Thoracic aorta (tissue), 2 donors: ENCODE results near the gene CCDC83. TPM values are rescaled to one million over a fixed set of nuclear protein-coding genes. Genes with fewer than 3 reads are reported as not detected.

Experiments used
- ATAC-seq: fragments of 150-250 bp; one replicate; pipeline ENCODE4 v1.8.0; 2017; ENCODE audit warnings: low read depth; ENCODE audit not compliant: insufficient number of reproducible peaks, low FRiP score
- DNase-seq: peaks from one replicate; pipeline ENCODE4 v3.0.0-alpha.2; 2020; ENCODE audit warnings: low spot score
- H3K27ac ChIP-seq, 2 donors: fragments of 200-600 bp; sonication (generic); 1 replicate in 1 of 2; 2 replicates in 1 of 2; pipeline ENCODE4 v1.5.1; 2016; ENCODE audit warnings: mild to moderate bottlenecking in 2 of 2, moderate library complexity in 2 of 2
- H3K27me3 ChIP-seq: fragments of 200-600 bp; sonication (generic); replicated peaks from 2 replicates; pipeline ENCODE4 v1.6.0; 2016; ENCODE audit warnings: mild to moderate bottlenecking; ENCODE audit not compliant: insufficient read depth
- H3K36me3 ChIP-seq: fragments of 200-600 bp; sonication (generic); one replicate; pipeline ENCODE4 v1.5.1; 2016
- H3K4me1 ChIP-seq, 2 donors: fragments of 200-600 bp; sonication (generic); 1 replicate in 1 of 2; 2 replicates in 1 of 2; pipeline versions ENCODE4 v1.5.1 to v1.6.0; 2016; ENCODE audit warnings: low read depth in 2 of 2, mild to moderate bottlenecking in 1 of 2; ENCODE audit not compliant: control insufficient read depth in 1 of 2
- H3K4me3 ChIP-seq: fragments of 200-600 bp; sonication (generic); 2 replicates; pipeline ENCODE4 v1.5.1; 2016; ENCODE audit warnings: mild to moderate bottlenecking
- H3K9me3 ChIP-seq: fragments of 200-600 bp; sonication (generic); 2 replicates; pipeline ENCODE4 v1.5.1; 2016
- total RNA-seq, 2 donors: library from RNA; depleted of rRNA; stranded (reverse); fragments of >200 nt; gene quantifications; one replicate each; pipeline versions ENCODE4 v1.1.0 to v1.2.3, GENCODE V29; 2016
- TF ChIP-seq, protein P1 (sequence below): fragments of 200-600 bp; sonication (generic); IDR thresholded peaks from one replicate; pipeline ENCODE4 v1.5.1; 2019; ENCODE audit warnings: antibody characterized with exemption

Gene CCDC83
- total RNA-seq, 2 donors from 2014 or later: not detected

GRCh38 chr11:85939099-85940015 lies 84.2 kb downstream of the CCDC83 start:
- Histone ChIP-seq H3K27me3 (no peaks in the 10 kb centered on the region), H3K4me3 (no peak overlapping the region), H3K36me3 (no peaks in the 10 kb centered on the region), H3K27ac (no peak overlapping the region), H3K9me3 (no peaks in the 10 kb centered on the region), H3K4me1 (no peaks in the 10 kb centered on the region)
- DNase-seq (no peak), ATAC-seq (no peak)
- TF ChIP-seq, protein P1, sequence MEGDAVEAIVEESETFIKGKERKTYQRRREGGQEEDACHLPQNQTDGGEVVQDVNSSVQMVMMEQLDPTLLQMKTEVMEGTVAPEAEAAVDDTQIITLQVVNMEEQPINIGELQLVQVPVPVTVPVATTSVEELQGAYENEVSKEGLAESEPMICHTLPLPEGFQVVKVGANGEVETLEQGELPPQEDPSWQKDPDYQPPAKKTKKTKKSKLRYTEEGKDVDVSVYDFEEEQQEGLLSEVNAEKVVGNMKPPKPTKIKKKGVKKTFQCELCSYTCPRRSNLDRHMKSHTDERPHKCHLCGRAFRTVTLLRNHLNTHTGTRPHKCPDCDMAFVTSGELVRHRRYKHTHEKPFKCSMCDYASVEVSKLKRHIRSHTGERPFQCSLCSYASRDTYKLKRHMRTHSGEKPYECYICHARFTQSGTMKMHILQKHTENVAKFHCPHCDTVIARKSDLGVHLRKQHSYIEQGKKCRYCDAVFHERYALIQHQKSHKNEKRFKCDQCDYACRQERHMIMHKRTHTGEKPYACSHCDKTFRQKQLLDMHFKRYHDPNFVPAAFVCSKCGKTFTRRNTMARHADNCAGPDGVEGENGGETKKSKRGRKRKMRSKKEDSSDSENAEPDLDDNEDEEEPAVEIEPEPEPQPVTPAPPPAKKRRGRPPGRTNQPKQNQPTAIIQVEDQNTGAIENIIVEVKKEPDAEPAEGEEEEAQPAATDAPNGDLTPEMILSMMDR: no peak

- no peak overlapping the region for H3K4me3 ChIP-seq
- H3K36me3 ChIP-seq: no peaks in the 10 kb centered on the region
- TF ChIP-seq, protein P1: peak; percentile 67
- DNase-seq (no peak), ATAC-seq (peak; percentile 7)
- no peak overlapping the region for H3K27ac ChIP-seq
- H3K4me1 ChIP-seq: no peaks in the 10 kb centered on the region
- no peaks in the 10 kb centered on the region for H3K27me3 ChIP-seq
- H3K9me3 ChIP-seq: no peaks in the 10 kb centered on the region
Measured at GRCh38 chr11:85941380-85941973, 86.3 kb downstream of the CCDC83 start.

DNA sequence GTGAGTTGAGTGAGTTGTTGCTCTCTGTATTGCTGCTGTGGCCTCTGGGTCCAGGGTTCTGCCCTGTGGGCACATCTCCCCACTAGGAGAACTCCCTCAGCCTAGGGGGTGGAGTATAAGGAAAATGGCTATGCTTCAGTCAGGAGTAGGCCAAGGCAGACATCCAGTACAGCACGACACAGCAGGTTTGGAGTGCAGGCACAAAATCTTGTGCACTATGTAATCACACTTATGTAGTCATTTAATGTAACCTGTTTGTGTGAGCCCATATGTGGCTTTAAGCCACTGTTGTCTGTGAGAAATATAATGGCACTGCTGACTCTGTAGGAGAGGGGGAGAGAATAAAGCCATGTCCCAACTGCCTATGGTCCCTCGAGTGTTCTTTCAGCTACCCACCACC lies 90.1 kb downstream of the CCDC83 start:
- no peak overlapping the region for H3K27ac ChIP-seq
- no peak for DNase-seq

GRCh38 chr11:85945788-85946187 lies 90.6 kb downstream of the CCDC83 start:
- Histone ChIP-seq H3K9me3 (no peaks in the 10 kb centered on the region), H3K4me3 (no peak overlapping the region), H3K27me3 (no peaks in the 10 kb centered on the region), H3K36me3 (no peaks in the 10 kb centered on the region), H3K27ac (no peak overlapping the region), H3K4me1 (peaks cover 16 to 21% of the 10 kb centered on the region in 2 donors)
- ATAC-seq (no peak), DNase-seq (no peak)
- TF ChIP-seq, protein P1: no peak

More for the DNA sequence above, 90.1 kb downstream of the CCDC83 start:
- ATAC-seq: no peak
- no peak overlapping the region for H3K4me3 ChIP-seq
- no peaks in the 10 kb centered on the region for H3K9me3 ChIP-seq
- H3K27me3 ChIP-seq: no peaks in the 10 kb centered on the region
- H3K36me3 ChIP-seq: no peaks in the 10 kb centered on the region
- TF ChIP-seq, protein P1: no peak
- peaks cover 16 to 21% of the 10 kb centered on the region in 2 donors for H3K4me1 ChIP-seq

DNA sequence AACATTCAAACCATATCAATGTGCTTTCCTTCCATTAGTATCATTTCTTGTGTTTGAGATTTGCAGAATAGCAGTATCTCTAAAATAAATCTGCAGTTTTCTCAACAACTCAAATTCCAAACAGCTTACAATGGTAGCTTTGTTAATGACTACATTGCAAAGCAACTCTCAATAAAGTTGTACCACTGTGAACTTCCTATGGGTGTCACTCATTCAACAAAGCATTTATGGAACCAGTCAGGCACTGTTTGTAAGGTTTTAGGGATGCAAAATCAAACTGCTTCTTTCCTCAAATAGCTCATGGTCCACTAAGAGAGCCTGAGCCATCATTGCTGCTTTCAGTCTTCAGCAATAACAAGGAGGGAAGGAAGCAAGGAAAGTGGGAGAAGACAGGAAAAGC lies 91.0 kb downstream of the CCDC83 start:
- H3K27me3 ChIP-seq: no peaks in the 10 kb centered on the region
- DNase-seq (no peak), ATAC-seq (no peak)
- H3K36me3 ChIP-seq: no peaks in the 10 kb centered on the region
- no peak overlapping the region for H3K4me3 ChIP-seq
- H3K4me1 ChIP-seq: peaks cover 16 to 21% of the 10 kb centered on the region in 2 donors
- no peaks in the 10 kb centered on the region for H3K9me3 ChIP-seq
- TF ChIP-seq, protein P1: no peak
- no peak overlapping the region for H3K27ac ChIP-seq
